HEK293T (cell line): ENCODE measurements around the gene AGAP1.

Experiments used
- BHLHE40 ChIP-seq: fragments of 450-650 bp; IDR thresholded peaks from 2 replicates; pipeline ENCODE4 v1.6.1; 2016; ENCODE audit warnings: mild to moderate bottlenecking, moderate library complexity, borderline replicate concordance
- CTBP1 ChIP-seq: fragments of 450-650 bp; IDR thresholded peaks from 2 replicates; pipeline ENCODE4 v1.6.1; 2016; ENCODE audit warnings: borderline replicate concordance
- ELF4 ChIP-seq: fragments of 450-650 bp; IDR thresholded peaks from 2 replicates; pipeline ENCODE4 v1.6.1; 2017; ENCODE audit warnings: antibody characterized with exemption
- FOXA1 ChIP-seq: fragments of 450-650 bp; IDR thresholded peaks from 2 replicates; pipeline ENCODE4 v1.6.1; 2016; ENCODE audit warnings: mild to moderate bottlenecking
- PKNOX1 ChIP-seq: fragments of 450-650 bp; IDR thresholded peaks from 2 replicates; pipeline ENCODE4 v1.6.1; 2016
- SP1 ChIP-seq: fragments of 450-650 bp; IDR thresholded peaks from 2 replicates; pipeline ENCODE4 v1.6.1; 2017

GRCh38 chr2:235839974-235840373, 346.1 kb downstream of the AGAP1 start:
- no peak for TF ChIP-seq SP1
- TF ChIP-seq FOXA1 = no peak
- TF ChIP-seq BHLHE40 = no peak
- no peak for TF ChIP-seq PKNOX1
- TF ChIP-seq ELF4 = no peak
- no peak for TF ChIP-seq CTBP1
